BLaER1 (cell line): ENCODE results near the gene IL13RA2.

ENCODE experiments used
- H3K27ac ChIP-seq: shearing (Covaris generic); formaldehyde crosslinking; 2 replicates; pipeline ENCODE4 v1.8.1; 2022
- H3K27me3 ChIP-seq: shearing (Covaris generic); formaldehyde crosslinking; 2 replicates; pipeline ENCODE4 v1.8.1; 2022
- H3K36me3 ChIP-seq: shearing (Covaris generic); formaldehyde crosslinking; 2 replicates; pipeline ENCODE4 v1.8.1; 2022
- H3K4me1 ChIP-seq: shearing (Covaris generic); formaldehyde crosslinking; 2 replicates; pipeline ENCODE4 v1.8.1; 2022
- H3K4me2 ChIP-seq: shearing (Covaris generic); formaldehyde crosslinking; 2 replicates; pipeline ENCODE4 v1.8.1; 2022
- H3K4me3 ChIP-seq: shearing (Covaris generic); formaldehyde crosslinking; 2 replicates; pipeline ENCODE4 v1.8.1; 2022
- H3K9ac ChIP-seq: shearing (Covaris generic); formaldehyde crosslinking; 2 replicates; pipeline ENCODE4 v1.8.1; 2022
- H3K9me3 ChIP-seq: shearing (Covaris generic); formaldehyde crosslinking; 2 replicates; pipeline ENCODE4 v1.8.1; 2022
- H4K20me1 ChIP-seq: shearing (Covaris generic); formaldehyde crosslinking; 2 replicates; pipeline ENCODE4 v1.8.1; 2022
- Cebpa-rat ChIP-seq: shearing (Covaris generic); IDR thresholded peaks from 2 replicates; pipeline ENCODE4 v1.8.1; 2022

Gene IL13RA2

DNA sequence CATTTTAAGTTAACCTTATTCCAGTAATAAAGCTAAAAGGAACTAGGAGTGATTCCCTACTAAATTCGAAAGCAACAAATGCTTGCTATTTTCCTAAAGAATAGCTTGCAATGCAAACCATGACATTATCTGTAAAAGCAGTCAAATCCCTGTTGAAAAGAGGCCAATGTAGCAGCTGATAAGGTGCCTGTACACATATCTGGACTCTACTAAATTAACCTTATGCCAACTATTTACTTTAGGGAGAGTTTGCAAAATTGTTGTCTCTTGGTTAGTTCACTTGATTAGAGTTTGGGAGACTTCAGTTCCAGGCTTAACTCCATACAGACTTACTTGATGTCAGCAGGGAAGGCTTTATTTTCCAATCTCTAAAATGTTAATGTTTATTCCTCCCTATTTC lies 6.0 kb downstream of the IL13RA2 start:
- no peaks in the 10 kb centered on the region for H3K36me3 ChIP-seq
- H3K27ac ChIP-seq = no peak overlapping the region
- no peak for TF ChIP-seq Cebpa-rat
- H3K4me1 ChIP-seq = no peaks in the 10 kb centered on the region
- H4K20me1 ChIP-seq = no peaks in the 10 kb centered on the region
- peaks cover 80% of the 10 kb centered on the region for H3K27me3 ChIP-seq
- no peak overlapping the region for H3K9ac ChIP-seq
- H3K9me3 ChIP-seq = peaks cover 6% of the 10 kb centered on the region; the same call in 1 of the 2 replicates
- H3K4me2 ChIP-seq = no peak overlapping the region
- no peak overlapping the region for H3K4me3 ChIP-seq

DNA sequence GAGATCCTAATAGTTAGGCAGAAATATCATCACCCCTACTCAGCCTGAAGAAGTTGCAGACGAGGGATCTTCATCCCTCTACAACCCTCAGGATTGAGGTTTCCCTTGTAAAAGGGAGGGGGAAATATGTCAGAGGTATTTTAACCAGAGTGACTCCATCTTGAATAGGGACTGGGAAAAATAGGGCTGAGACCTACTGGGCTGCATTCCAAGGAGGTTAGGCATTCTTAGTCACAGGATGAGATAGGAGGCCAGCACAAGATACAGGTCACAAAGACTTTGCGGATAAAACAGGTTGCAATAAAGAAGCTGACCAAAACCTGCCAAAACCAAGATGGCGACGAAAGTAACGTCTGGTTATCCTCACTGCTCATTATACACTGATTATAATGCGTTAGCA lies 17.5 kb downstream of the IL13RA2 start:
- Histone ChIP-seq H3K27me3 (peaks cover 93% of the 10 kb centered on the region), H3K9ac (no peak overlapping the region), H4K20me1 (no peaks in the 10 kb centered on the region), H3K27ac (no peak overlapping the region), H3K4me2 (no peak overlapping the region), H3K9me3 (no peaks in the 10 kb centered on the region), H3K4me1 (no peaks in the 10 kb centered on the region), H3K4me3 (no peak overlapping the region), H3K36me3 (no peaks in the 10 kb centered on the region)
- TF ChIP-seq Cebpa-rat = no peak

DNA sequence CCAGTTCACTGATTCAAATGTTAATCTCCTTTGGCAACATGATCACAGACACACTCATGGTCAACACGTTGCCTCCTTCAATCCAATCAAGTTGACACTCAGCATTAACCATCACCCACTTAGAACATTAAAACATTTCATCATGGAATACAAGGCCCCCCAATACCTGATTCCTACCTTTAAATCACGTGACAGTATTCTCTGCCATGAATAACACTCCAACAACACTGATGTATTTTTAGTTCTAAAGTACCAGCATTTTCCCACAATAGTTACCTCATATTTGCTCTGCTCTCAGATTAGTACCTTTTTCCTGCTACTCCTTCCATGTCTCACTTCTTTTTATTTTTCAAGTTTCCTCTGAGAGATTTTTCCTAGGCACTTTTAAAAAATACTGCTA lies 19.6 kb downstream of the IL13RA2 start:
- Histone ChIP-seq H4K20me1 (no peaks in the 10 kb centered on the region), H3K9ac (no peak overlapping the region), H3K9me3 (no peaks in the 10 kb centered on the region), H3K4me1 (no peaks in the 10 kb centered on the region), H3K27ac (no peak overlapping the region), H3K4me2 (no peak overlapping the region), H3K36me3 (no peaks in the 10 kb centered on the region), H3K27me3 (peaks cover 81% of the 10 kb centered on the region), H3K4me3 (no peak overlapping the region)
- no peak for TF ChIP-seq Cebpa-rat

DNA sequence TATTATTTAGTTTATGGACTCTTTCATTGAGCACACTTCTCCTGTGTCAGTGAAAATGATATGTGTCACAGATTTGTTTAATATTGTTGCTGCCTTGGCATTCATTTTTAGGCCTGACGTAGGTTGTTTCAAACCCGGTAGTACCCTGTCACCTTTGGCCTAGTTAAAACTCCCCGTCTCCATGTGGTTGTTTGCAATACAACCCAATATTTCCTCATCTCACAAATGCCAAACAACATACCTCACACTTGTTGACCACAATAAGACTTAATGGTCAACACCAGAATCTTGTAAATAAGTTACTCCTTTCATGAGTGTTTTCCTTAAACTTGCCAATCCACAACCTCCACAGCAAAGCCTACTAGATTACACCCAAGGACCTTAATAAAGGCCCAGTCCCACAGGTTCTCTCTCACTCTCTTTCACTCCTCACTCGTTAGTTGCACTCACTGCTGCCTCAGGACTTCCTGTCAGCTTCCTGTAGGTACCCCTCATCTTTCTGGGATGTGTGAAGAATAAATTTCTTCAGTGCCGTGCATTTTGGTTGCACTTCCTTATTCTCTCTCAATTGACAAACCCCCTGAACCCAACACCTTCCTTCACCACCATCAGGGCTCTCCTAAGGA lies 31.3 kb downstream of the IL13RA2 start:
- no peak for TF ChIP-seq Cebpa-rat
- Histone ChIP-seq H3K4me3 (no peak overlapping the region), H3K4me1 (no peaks in the 10 kb centered on the region), H3K9me3 (no peaks in the 10 kb centered on the region), H3K9ac (no peak overlapping the region), H3K27ac (no peak overlapping the region), H4K20me1 (no peaks in the 10 kb centered on the region), H3K27me3 (peaks cover 92% of the 10 kb centered on the region), H3K4me2 (no peak overlapping the region), H3K36me3 (no peaks in the 10 kb centered on the region)

DNA sequence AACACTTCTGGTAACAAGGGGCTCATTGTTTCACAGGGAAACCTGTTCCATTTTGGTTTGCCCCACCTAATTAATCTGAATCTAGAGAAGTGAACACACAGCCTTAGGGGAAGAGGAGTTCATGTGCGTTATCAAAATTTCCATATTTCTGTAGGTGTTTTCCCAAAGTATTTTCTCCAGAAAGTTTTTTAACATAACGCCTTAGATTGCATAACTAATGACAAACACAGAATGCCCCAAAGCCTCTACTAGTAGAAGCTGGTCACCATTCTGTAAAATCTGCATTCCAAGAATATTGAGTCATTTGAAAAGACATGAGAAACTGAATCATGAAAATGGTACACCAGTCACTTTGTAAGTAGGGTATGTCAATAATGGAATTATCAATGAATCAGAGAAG lies 41.1 kb downstream of the IL13RA2 start:
- Histone ChIP-seq H3K4me2 (no peak overlapping the region), H4K20me1 (no peaks in the 10 kb centered on the region), H3K36me3 (no peaks in the 10 kb centered on the region), H3K27ac (no peak overlapping the region), H3K4me3 (no peak overlapping the region), H3K9me3 (no peaks in the 10 kb centered on the region; the same call in 1 of the 2 replicates), H3K9ac (no peak overlapping the region), H3K4me1 (no peaks in the 10 kb centered on the region), H3K27me3 (peaks cover 73% of the 10 kb centered on the region)
- TF ChIP-seq Cebpa-rat = no peak

DNA sequence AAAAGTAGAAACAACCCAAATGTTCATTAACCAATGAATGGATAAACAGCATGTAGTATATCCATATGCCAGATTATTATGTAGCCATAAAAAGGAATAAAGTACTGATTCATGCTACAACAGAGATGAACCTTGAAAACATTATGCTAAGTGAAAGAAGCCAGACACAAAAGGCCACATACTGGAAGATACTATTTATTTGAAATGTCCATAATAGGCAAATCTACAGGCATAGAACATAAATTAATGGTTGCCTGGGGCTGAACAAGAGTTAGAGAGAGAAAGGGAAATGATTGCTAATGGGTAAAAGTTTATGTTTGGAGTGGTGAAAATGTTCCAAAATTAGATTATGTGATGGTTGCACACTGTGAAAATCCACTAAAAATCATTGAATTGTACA lies 44.4 kb downstream of the IL13RA2 start:
- Histone ChIP-seq H4K20me1 (no peaks in the 10 kb centered on the region; the same call in 1 of the 2 replicates), H3K4me1 (no peaks in the 10 kb centered on the region), H3K27ac (no peak overlapping the region), H3K4me2 (no peak overlapping the region), H3K4me3 (no peak overlapping the region), H3K9ac (no peak overlapping the region), H3K36me3 (no peaks in the 10 kb centered on the region), H3K9me3 (no peaks in the 10 kb centered on the region; the same call in 1 of the 2 replicates), H3K27me3 (peaks cover 72% of the 10 kb centered on the region)
- no peak for TF ChIP-seq Cebpa-rat

DNA sequence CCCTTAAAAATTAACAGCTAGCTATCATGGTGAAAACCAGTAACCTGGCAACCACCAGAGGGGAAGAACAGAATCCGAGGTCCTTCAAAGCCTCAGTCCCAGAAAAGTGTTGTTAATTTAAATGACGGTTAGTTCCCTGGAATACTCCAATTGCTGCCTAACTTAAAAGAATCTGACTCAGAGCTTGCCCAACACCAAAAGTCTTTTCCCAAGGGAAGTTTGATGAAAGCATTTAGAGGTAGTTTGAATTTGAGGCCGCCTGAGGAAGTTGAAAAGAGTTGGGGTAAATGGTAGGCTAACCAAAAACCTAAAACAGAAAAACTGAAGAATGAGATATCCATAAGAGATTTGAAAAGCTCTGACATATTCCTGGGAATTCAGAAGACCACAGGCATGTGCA lies 46.6 kb downstream of the IL13RA2 start:
- TF ChIP-seq Cebpa-rat = no peak
- Histone ChIP-seq H3K9ac (no peak overlapping the region), H3K9me3 (no peaks in the 10 kb centered on the region), H3K36me3 (no peaks in the 10 kb centered on the region), H3K27me3 (peaks cover 83% of the 10 kb centered on the region), H3K4me2 (no peak overlapping the region), H4K20me1 (no peaks in the 10 kb centered on the region; the same call in 1 of the 2 replicates), H3K27ac (no peak overlapping the region), H3K4me3 (no peak overlapping the region), H3K4me1 (no peaks in the 10 kb centered on the region)

DNA sequence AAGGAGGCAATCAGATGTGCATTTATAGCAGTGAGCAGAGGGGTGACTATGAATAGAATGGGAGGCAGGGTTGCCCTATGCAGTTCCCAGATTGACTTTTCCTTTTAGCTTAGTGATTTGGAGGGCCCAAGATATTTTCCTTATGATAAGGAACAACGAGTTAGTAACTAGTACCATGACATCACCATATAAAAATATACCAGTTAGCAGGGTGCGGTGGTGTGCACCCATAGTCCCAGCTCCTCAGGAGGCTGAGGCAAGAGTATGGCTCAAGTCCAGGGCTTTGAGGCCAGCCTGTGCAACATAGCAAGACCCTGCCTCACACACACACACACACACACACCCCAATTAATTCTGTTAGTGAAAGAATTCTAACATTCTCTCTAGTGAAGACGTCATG lies 53.0 kb downstream of the IL13RA2 start:
- Histone ChIP-seq H4K20me1 (no peaks in the 10 kb centered on the region), H3K9me3 (no peaks in the 10 kb centered on the region), H3K4me3 (no peak overlapping the region), H3K4me1 (no peaks in the 10 kb centered on the region), H3K9ac (no peak overlapping the region), H3K27me3 (peaks cover 76% of the 10 kb centered on the region), H3K36me3 (no peaks in the 10 kb centered on the region), H3K27ac (no peak overlapping the region), H3K4me2 (no peak overlapping the region)
- TF ChIP-seq Cebpa-rat = no peak

DNA sequence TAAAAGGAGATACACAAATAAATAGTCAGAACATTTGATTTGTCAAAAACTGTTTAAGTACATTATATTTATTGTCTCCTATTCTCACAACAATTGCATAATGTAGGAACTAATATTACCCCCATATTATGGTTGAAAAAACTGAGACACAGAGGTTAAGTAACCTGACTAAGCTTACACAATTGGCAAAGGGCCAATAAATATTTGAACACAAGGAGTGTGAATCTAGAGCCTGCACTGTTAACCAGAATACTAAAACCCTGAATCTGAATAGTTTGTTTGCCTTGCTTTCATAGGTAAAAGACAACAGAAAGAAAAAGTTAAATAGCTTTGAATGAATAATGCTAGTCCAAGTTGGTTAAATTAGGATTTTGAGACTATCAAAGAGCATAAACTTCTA lies 55.2 kb downstream of the IL13RA2 start:
- Histone ChIP-seq H3K27ac (no peak overlapping the region), H3K9me3 (no peaks in the 10 kb centered on the region), H3K27me3 (peaks cover 79% of the 10 kb centered on the region), H3K4me1 (no peaks in the 10 kb centered on the region), H3K36me3 (no peaks in the 10 kb centered on the region), H3K4me3 (no peak overlapping the region), H3K4me2 (no peak overlapping the region), H3K9ac (no peak overlapping the region), H4K20me1 (no peaks in the 10 kb centered on the region)
- no peak for TF ChIP-seq Cebpa-rat

DNA sequence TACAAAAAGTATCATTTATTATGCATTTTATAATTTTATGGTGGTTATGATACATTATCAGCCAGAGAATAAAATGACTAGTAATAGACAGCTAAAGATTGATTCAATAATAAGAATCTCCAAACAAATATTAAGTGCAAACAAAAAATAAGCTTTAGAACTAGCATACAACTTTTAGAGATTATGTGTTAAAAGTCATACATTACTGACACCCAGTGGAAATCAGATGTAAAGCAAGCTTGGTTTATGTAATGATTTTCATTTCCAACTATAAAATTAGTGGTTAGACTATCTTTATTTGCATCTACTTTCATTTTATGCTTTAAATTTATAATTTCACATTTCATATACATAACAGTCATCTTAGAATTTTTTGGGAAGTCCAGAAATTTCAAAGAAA lies 57.7 kb downstream of the IL13RA2 start:
- no peak overlapping the region for H3K9ac ChIP-seq
- H3K27ac ChIP-seq = no peak overlapping the region
- H3K4me3 ChIP-seq = no peak overlapping the region
- H3K9me3 ChIP-seq = no peaks in the 10 kb centered on the region
- no peaks in the 10 kb centered on the region for H4K20me1 ChIP-seq
- H3K4me2 ChIP-seq = no peak overlapping the region
- TF ChIP-seq Cebpa-rat = no peak
- H3K4me1 ChIP-seq = no peaks in the 10 kb centered on the region
- H3K27me3 ChIP-seq = peaks cover 61% of the 10 kb centered on the region
- H3K36me3 ChIP-seq = no peaks in the 10 kb centered on the region
